Lower lobe of right lung (tissue), 2 donors: ENCODE data around the gene ALDH3A1. TPM values are rescaled to one million over a fixed set of nuclear protein-coding genes. Genes with fewer than 3 reads are reported as not detected.

Source experiments
- ATAC-seq, 2 donors: fragments of 200-7000 bp; cut with Tn5 transposase; one replicate each; pipeline ENCODE4 v1.9.1; 2020 to 2022; ENCODE audit warnings: mild to moderate bottlenecking in 2 of 2, moderate library complexity in 2 of 2
- DNase-seq: peaks from one replicate; pipeline ENCODE4 v3.0.0-alpha.2; 2020
- H3K27ac ChIP-seq: fragments of 200-600 bp; one replicate; pipeline ENCODE4 v1.8.0; 2022
- H3K27me3 ChIP-seq: fragments of 200-600 bp; one replicate; pipeline ENCODE4 v1.8.0; 2022; ENCODE audit warnings: low read depth
- H3K36me3 ChIP-seq: fragments of 200-600 bp; one replicate; pipeline ENCODE4 v1.8.0; 2022; ENCODE audit warnings: mild to moderate bottlenecking
- H3K4me1 ChIP-seq: fragments of 200-600 bp; one replicate; pipeline ENCODE4 v1.8.0; 2022
- H3K4me3 ChIP-seq: fragments of 200-600 bp; one replicate; pipeline ENCODE4 v1.8.0; 2022; ENCODE audit warnings: mild to moderate bottlenecking
- H3K9me3 ChIP-seq: fragments of 200-600 bp; one replicate; pipeline ENCODE4 v1.8.0; 2022
- CTCF ChIP-seq: fragments of 200-600 bp; IDR thresholded peaks from one replicate; pipeline ENCODE4 v1.8.0; 2022; ENCODE audit warnings: antibody characterized with exemption, mild to moderate bottlenecking
- intact Hi-C: fragments of 100-400 bp; cut with DNase I; formaldehyde crosslinking; loops from one replicate; pipeline ENCODE4 v1.11.0; 2022
- total RNA-seq: library from RNA; stranded (reverse); fragmentation: NEBNext Ultra II Directional; extraction: Animal tissue kit (Norgen Biotek cat#: 25700); gene quantifications from one replicate; pipeline ENCODE4 v1.2.1, GENCODE V29; 2021
- donor health status: DM: no; HTN: yes; CAD: no; lungs with severe emphysema.

ALDH3A1 gene
- total RNA-seq, 1 donor from 2014 or later: 6.7 TPM

GRCh38 chr17:19724501-19725420, 23.3 kb downstream of the ALDH3A1 start:
- Histone ChIP-seq H3K27me3 (no peaks in the 10 kb centered on the region), H3K36me3 (no peaks in the 10 kb centered on the region), H3K9me3 (no peaks in the 10 kb centered on the region), H3K4me1 (peaks cover 65% of the 10 kb centered on the region), H3K27ac (peak overlapping the region; percentile 85), H3K4me3 (peak overlapping the region; percentile 52)
- TF ChIP-seq CTCF: no peak
- DNase-seq: peak; percentile 92
- intact Hi-C loops: no loop called here
- ATAC-seq: peak; percentile 73 to 84

GRCh38 chr17:19723964-19724363, 24.1 kb downstream of the ALDH3A1 start:
- Histone ChIP-seq H3K27ac (peak overlapping the region; percentile 85), H3K4me1 (peaks cover 59% of the 10 kb centered on the region)

GRCh38 chr17:19720631-19721426, 27.3 kb downstream of the ALDH3A1 start:
- Histone ChIP-seq H3K27ac (no peak overlapping the region), H3K4me3 (no peak overlapping the region), H3K27me3 (no peaks in the 10 kb centered on the region), H3K9me3 (no peaks in the 10 kb centered on the region), H3K4me1 (peaks cover 29% of the 10 kb centered on the region), H3K36me3 (no peaks in the 10 kb centered on the region)
- no peak for TF ChIP-seq CTCF
- DNase-seq (no peak), ATAC-seq (no peak)
- intact Hi-C loops: no loop called here

More at GRCh38 chr17:19723964-19724363, 24.1 kb downstream of the ALDH3A1 start:
- DNase-seq (no peak), ATAC-seq (no peak)
- no peaks in the 10 kb centered on the region for H3K27me3 ChIP-seq
- intact Hi-C loops: no loop called here
- H3K4me3 ChIP-seq: peak overlapping the region; percentile 52
- H3K36me3 ChIP-seq: no peaks in the 10 kb centered on the region
- H3K9me3 ChIP-seq: no peaks in the 10 kb centered on the region
- TF ChIP-seq CTCF: no peak

- Histone ChIP-seq H3K27ac (no peak overlapping the region), H3K4me3 (no peak overlapping the region), H3K27me3 (no peaks in the 10 kb centered on the region), H3K36me3 (no peaks in the 10 kb centered on the region), H3K9me3 (no peaks in the 10 kb centered on the region), H3K4me1 (peaks cover 24% of the 10 kb centered on the region)
- TF ChIP-seq CTCF: no peak
- DNase-seq (no peak), ATAC-seq (no peak)
- intact Hi-C loops: no loop called here
These were observed 28.0 kb downstream of the ALDH3A1 start for GRCh38 chr17:19720210-19720475.

GRCh38 chr17:19719355-19720209, 28.5 kb downstream of the ALDH3A1 start:
- no peak overlapping the region for H3K27ac ChIP-seq
- intact Hi-C loops: no loop called here
- ATAC-seq (no peak), DNase-seq (no peak)
- H3K27me3 ChIP-seq: no peaks in the 10 kb centered on the region
- H3K4me3 ChIP-seq: no peak overlapping the region
- peaks cover 18% of the 10 kb centered on the region for H3K4me1 ChIP-seq
- TF ChIP-seq CTCF: no peak
- H3K36me3 ChIP-seq: no peaks in the 10 kb centered on the region
- no peaks in the 10 kb centered on the region for H3K9me3 ChIP-seq
